ENCODE results near the gene MIGA2.

MIGA2 gene

GRCh38 chr9:129068990-129069861, 32.8 kb downstream of the MIGA2 start:
- no peaks in the 10 kb centered on the region for H3K4me1 ChIP-seq (ENCODE audit: control insufficient read depth, insufficient read depth, low read length)
- no peak overlapping the region for H3K4me3 ChIP-seq (ENCODE audit: low read depth, low read length)
- H3K36me3 ChIP-seq (ENCODE audit: control insufficient read depth in 2 of 2, insufficient read depth in 1 of 2, low read length in 2 of 2), result peaks cover 4 to 45% of the 10 kb centered on the region in 2 experiments; a peak in 2 of 3 replicates
- POLR2A ChIA-PET, result interaction anchor here (0.5 to 4.4 kb wide), 3 partner anchors 12 to 431 kb away, joined by 5 to 16 read pairs (median 5); partner anchors contain the start of gene DOLPP1
- TF ChIP-seq ZNF692 (tag by site-specific recombination; IDR thresholded peaks at IDR 0.05) (peak; percentile 60), ZIC2 (tag by site-specific recombination; IDR thresholded peaks at IDR 0.05) (peak; percentile 23; the same call in 1 of the 2 replicates), ZNF560 (tag by site-specific recombination; IDR thresholded peaks at IDR 0.05; ENCODE audit: borderline replicate concordance) (no peak), PRDM10 (tag by site-specific recombination; IDR thresholded peaks at IDR 0.05) (0 out of 2 replicates have a peak, but pooled peaks have one; percentile 26), ZNF202 (tag by site-specific recombination; IDR thresholded peaks at IDR 0.05; ENCODE audit: borderline replicate concordance) (no peak), ZNF280C (tag by site-specific recombination; IDR thresholded peaks at IDR 0.05) (no peak), ZFP69B (tag by site-specific recombination; IDR thresholded peaks at IDR 0.05) (0 out of 2 replicates have a peak, but pooled peaks have one; percentile 65)
- no peak overlapping the region for H3K27ac ChIP-seq (ENCODE audit: extremely low read depth, low read depth, low read length)
- no peaks in the 10 kb centered on the region for H3K9me3 ChIP-seq (ENCODE audit: control insufficient read depth, insufficient read depth, low read depth, low read length)
- CTCF ChIA-PET, result no interaction called here

- no peak overlapping the region for H3K27ac ChIP-seq (ENCODE audit: extremely low read depth, low read depth, low read length)
- no peaks in the 10 kb centered on the region for H3K9me3 ChIP-seq (ENCODE audit: control insufficient read depth, insufficient read depth, low read depth, low read length)
- H3K4me3 ChIP-seq (ENCODE audit: low read depth, low read length), result no peak overlapping the region
- CTCF ChIA-PET, result no interaction called here
- POLR2A ChIA-PET, result interaction anchor here (0.5 to 4.4 kb wide), 3 partner anchors 11 to 432 kb away, joined by 5 to 16 read pairs (median 5); partner anchors contain the start of gene DOLPP1
- H3K4me1 ChIP-seq (ENCODE audit: control insufficient read depth, insufficient read depth, low read length), result no peaks in the 10 kb centered on the region
- no peak for TF ChIP-seq ZFP37 (tag by site-specific recombination; IDR thresholded peaks at IDR 0.05)
- no peak for TF ChIP-seq GLIS1 (tag by site-specific recombination; IDR thresholded peaks at IDR 0.05)
- 0 out of 2 replicates have a peak, but pooled peaks have one; percentile 13 for TF ChIP-seq HIC1 (tag by site-specific recombination; IDR thresholded peaks at IDR 0.05)
- TF ChIP-seq KLF7 (tag by site-specific recombination; IDR thresholded peaks at IDR 0.05; ENCODE audit: borderline replicate concordance), result no peak
- TF ChIP-seq ZNF335 (tag by site-specific recombination; conservative IDR thresholded peaks at IDR 0.05), result peak; percentile 66
- peak; percentile 18; the same call in 1 of the 2 replicates for TF ChIP-seq GLIS2 (tag by site-specific recombination; IDR thresholded peaks at IDR 0.05)
- no peak for TF ChIP-seq ZNF175 (tag by site-specific recombination; IDR thresholded peaks at IDR 0.05)
- TF ChIP-seq ZNF121 (tag by site-specific recombination; IDR thresholded peaks at IDR 0.05), result no peak
- TF ChIP-seq ZNF670 (tag by site-specific recombination; IDR thresholded peaks at IDR 0.05; ENCODE audit: low read depth), result no peak
- no peak for TF ChIP-seq ZNF837 (tag by site-specific recombination; IDR thresholded peaks at IDR 0.05)
- no peak for TF ChIP-seq ZNF580 (tag by site-specific recombination; IDR thresholded peaks at IDR 0.05)
- peaks cover under 1 to 39% of the 10 kb centered on the region in 2 experiments; a peak in 2 of 3 replicates for H3K36me3 ChIP-seq (ENCODE audit: control insufficient read depth in 2 of 2, insufficient read depth in 1 of 2, low read length in 2 of 2)
Observed at GRCh38 chr9:129069862-129070641, 33.6 kb downstream of the MIGA2 start.
